SK-N-SH treated with all-trans-retinoic acid at 6 μM for 48 hours (cell line): Measurements from ENCODE around the gene XRCC2.

ENCODE experiments used
- ATAC-seq: fragments of 200-7000 bp; cut with Tn5 transposase; 3 replicates; pipeline ENCODE4 v1.9.1; 2020; ENCODE audit warnings: mild to moderate bottlenecking, moderate library complexity
- ARNTL ChIP-seq: fragments of 450-650 bp; formaldehyde crosslinking; IDR thresholded peaks from 2 replicates; pipeline ENCODE4 v1.5.0; 2020; ENCODE audit warnings: low read depth, mild to moderate bottlenecking, moderate library complexity, borderline replicate concordance
- CREB5 ChIP-seq: fragments of 250-450 bp; sonication (Bioruptor Pico); IDR thresholded peaks from 2 replicates; pipeline ENCODE4 v1.5.1; 2020; ENCODE audit warnings: low read depth, mild to moderate bottlenecking, moderate library complexity
- CSRNP3 ChIP-seq: fragments of 250-450 bp; sonication (Bioruptor Pico); IDR thresholded peaks from 2 replicates; pipeline ENCODE4 v1.5.1; 2021; ENCODE audit warnings: mild to moderate bottlenecking, moderate library complexity
- ESRRG ChIP-seq: fragments of 250-450 bp; sonication (Bioruptor Pico); IDR thresholded peaks from 2 replicates; pipeline ENCODE4 v1.6.1; 2021; ENCODE audit warnings: mild to moderate bottlenecking
- GLIS3 ChIP-seq: fragments of 250-450 bp; sonication (Bioruptor Pico); IDR thresholded peaks from 2 replicates; pipeline ENCODE4 v1.5.0; 2020; ENCODE audit warnings: mild to moderate bottlenecking, moderate library complexity
- OSR1 ChIP-seq: fragments of 250-450 bp; sonication (Bioruptor Pico); IDR thresholded peaks from 2 replicates; pipeline ENCODE4 v1.8.0; 2022; ENCODE audit warnings: moderate library complexity, mild to moderate bottlenecking, inconsistent platforms
- POU6F1 ChIP-seq: fragments of 250-450 bp; sonication (Bioruptor Pico); IDR thresholded peaks from 2 replicates; pipeline ENCODE4 v1.8.0; 2021; ENCODE audit warnings: low read depth, mild to moderate bottlenecking, moderate library complexity, borderline replicate concordance
- PPARA ChIP-seq: fragments of 250-450 bp; sonication (Bioruptor Pico); IDR thresholded peaks from 2 replicates; pipeline ENCODE4 v1.5.0; 2020; ENCODE audit warnings: mild to moderate bottlenecking, borderline replicate concordance
- RARB ChIP-seq: fragments of 250-450 bp; sonication (Bioruptor Pico); IDR thresholded peaks from 2 replicates; pipeline ENCODE4 v1.8.0; 2021; ENCODE audit warnings: mild to moderate bottlenecking, moderate library complexity
- SNAI2 ChIP-seq: fragments of 250-450 bp; sonication (Bioruptor Pico); IDR thresholded peaks from 2 replicates; pipeline ENCODE4 v1.5.0; 2020; ENCODE audit warnings: mild to moderate bottlenecking, moderate library complexity
- TCF4 ChIP-seq: fragments of 250-450 bp; sonication (Bioruptor Pico); IDR thresholded peaks from 2 replicates; pipeline ENCODE4 v1.8.0; 2021; ENCODE audit warnings: mild to moderate bottlenecking, moderate library complexity, borderline replicate concordance
- TSHZ2 ChIP-seq: fragments of 250-450 bp; sonication (Bioruptor Pico); IDR thresholded peaks from 2 replicates; pipeline ENCODE4 v1.5.0; 2020; ENCODE audit warnings: mild to moderate bottlenecking, moderate library complexity
- ZC3H10 ChIP-seq: fragments of 250-450 bp; sonication (Bioruptor Pico); IDR thresholded peaks from 2 replicates; pipeline ENCODE4 v1.5.1; 2021; ENCODE audit warnings: mild to moderate bottlenecking, moderate library complexity
- ZFP30 ChIP-seq: fragments of 450-650 bp; formaldehyde crosslinking; IDR thresholded peaks from 2 replicates; pipeline ENCODE4 v1.5.0; 2022; ENCODE audit warnings: mild to moderate bottlenecking, moderate library complexity
- ZNF70 ChIP-seq: fragments of 450-650 bp; formaldehyde crosslinking; IDR thresholded peaks from 2 replicates; pipeline ENCODE4 v1.5.0; 2020; ENCODE audit warnings: mild to moderate bottlenecking, moderate library complexity
- ZNF8 ChIP-seq: fragments of 450-650 bp; formaldehyde crosslinking; IDR thresholded peaks from 2 replicates; pipeline ENCODE4 v1.5.0; 2020; ENCODE audit warnings: mild to moderate bottlenecking, moderate library complexity
- TF ChIP-seq, protein P1 (sequence below): fragments of 250-450 bp; sonication (Bioruptor Pico); IDR thresholded peaks from 2 replicates; pipeline ENCODE4 v1.8.0; 2020; ENCODE audit warnings: mild to moderate bottlenecking, moderate library complexity, borderline replicate concordance

Gene XRCC2

GRCh38 chr7:152660021-152660420 lies 15.9 kb downstream of the XRCC2 start:
- ATAC-seq: no peak
- TF ChIP-seq ZFP30 (CRISPR knock-in tag) (no peak), ZC3H10 (CRISPR knock-in tag) (no peak), ESRRG (CRISPR knock-in tag) (no peak), ZNF70 (CRISPR knock-in tag) (no peak), TSHZ2 (CRISPR knock-in tag) (no peak), CSRNP3 (no peak)
- TF ChIP-seq, protein P1, sequence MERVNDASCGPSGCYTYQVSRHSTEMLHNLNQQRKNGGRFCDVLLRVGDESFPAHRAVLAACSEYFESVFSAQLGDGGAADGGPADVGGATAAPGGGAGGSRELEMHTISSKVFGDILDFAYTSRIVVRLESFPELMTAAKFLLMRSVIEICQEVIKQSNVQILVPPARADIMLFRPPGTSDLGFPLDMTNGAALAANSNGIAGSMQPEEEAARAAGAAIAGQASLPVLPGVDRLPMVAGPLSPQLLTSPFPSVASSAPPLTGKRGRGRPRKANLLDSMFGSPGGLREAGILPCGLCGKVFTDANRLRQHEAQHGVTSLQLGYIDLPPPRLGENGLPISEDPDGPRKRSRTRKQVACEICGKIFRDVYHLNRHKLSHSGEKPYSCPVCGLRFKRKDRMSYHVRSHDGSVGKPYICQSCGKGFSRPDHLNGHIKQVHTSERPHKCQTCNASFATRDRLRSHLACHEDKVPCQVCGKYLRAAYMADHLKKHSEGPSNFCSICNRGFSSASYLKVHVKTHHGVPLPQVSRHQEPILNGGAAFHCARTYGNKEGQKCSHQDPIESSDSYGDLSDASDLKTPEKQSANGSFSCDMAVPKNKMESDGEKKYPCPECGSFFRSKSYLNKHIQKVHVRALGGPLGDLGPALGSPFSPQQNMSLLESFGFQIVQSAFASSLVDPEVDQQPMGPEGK: no peak

DNA sequence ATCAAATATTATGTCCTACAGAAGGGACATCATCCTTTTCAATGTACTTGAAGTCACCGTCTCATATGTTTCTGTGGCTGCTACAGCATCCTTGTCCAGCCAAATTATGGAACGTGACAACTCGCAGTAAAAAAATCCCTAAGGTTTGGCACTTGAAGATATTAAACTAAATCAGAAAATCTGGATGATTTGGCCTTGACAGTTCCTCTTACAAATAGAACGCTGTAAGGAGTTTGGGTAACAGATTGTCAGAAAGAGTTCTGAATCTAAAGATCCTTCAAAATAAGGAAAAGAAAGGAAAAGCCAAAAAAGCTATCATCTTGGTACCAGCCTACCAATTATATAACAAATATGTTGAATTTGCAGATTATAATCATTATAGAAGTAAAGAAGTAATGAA lies 21.0 kb downstream of the XRCC2 start:
- TF ChIP-seq OSR1: no peak
- TF ChIP-seq SNAI2 (CRISPR knock-in tag): no peak
- TF ChIP-seq CSRNP3: no peak
- no peak for TF ChIP-seq ZNF70 (CRISPR knock-in tag)
- no peak for TF ChIP-seq ESRRG (CRISPR knock-in tag)
- no peak for TF ChIP-seq RARB (CRISPR knock-in tag)
- TF ChIP-seq ZNF8 (CRISPR knock-in tag): no peak
- no peak for TF ChIP-seq CREB5 (CRISPR knock-in tag)
- TF ChIP-seq, all 23 proteins: peak for 0
- no peak for ATAC-seq

GRCh38 chr7:152649220-152649619 lies 26.7 kb downstream of the XRCC2 start:
- no peak for ATAC-seq
- no peak for TF ChIP-seq POU6F1
- TF ChIP-seq PPARA (CRISPR knock-in tag): no peak
- TF ChIP-seq CSRNP3: no peak
- TF ChIP-seq ARNTL (CRISPR knock-in tag): no peak
- no peak for TF ChIP-seq ZFP30 (CRISPR knock-in tag)
- no peak for TF ChIP-seq GLIS3 (CRISPR knock-in tag)
- no peak for TF ChIP-seq TCF4 (CRISPR knock-in tag)
